Measurements from ENCODE around the gene CCDC197. TPM values are rescaled to one million over a fixed set of nuclear protein-coding genes. Genes with fewer than 3 reads are reported as not detected.

The CCDC197 gene
- polyA plus RNA-seq, 1 donor = not detected

DNA sequence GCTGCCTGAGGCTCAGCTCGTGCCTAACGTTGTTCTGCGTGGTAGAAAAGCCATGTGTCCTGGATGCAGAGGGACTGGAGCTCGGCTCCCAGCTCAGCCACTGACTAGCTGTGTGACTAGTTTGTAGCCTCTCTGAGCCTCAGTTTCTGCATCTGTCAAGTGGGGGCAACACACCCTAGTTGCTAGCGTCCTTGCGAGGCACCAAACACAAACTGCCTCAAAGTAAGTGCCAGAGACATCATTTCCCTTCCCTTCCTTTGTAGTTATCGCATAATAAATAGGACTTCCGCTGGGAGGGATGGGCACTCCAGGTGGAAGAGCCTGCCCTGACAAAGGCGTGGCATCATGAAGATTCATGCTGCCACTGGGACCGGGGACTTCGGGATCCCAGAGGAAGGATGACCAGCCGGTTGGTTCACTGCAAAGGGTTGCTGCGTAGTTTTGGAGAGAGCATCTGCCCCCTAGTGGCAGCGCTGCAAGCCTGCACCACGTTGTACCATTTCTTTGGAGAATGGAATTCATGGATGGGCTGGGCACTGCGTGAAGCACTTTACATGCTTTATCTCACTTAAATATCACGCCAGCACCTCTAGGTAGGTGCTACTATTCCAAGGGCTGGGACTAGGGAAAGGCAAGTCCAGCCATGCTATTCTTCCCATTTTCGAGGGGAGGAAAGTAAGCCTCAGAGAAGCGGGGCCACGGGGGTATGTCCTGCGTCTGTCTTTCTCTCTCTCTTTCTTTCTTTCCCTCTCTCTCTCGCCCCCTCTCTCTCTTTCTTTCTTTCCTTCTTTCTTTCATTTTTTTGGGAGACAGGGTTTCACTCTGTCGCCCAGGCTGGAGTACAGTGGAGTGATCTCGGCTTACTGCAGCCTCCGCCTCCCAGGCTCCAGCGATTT is 4.6 kb downstream of the CCDC197 start:
- no peaks in the 10 kb centered on the region for H3K36me3 ChIP-seq (ENCODE audit: control insufficient read depth, insufficient read depth, low read length)
- DNase-seq = peak; percentile 51 to 54
- no peaks in the 10 kb centered on the region for H3K9me3 ChIP-seq (ENCODE audit: control insufficient read depth, low read depth, low read length)
- H3K27ac ChIP-seq (ENCODE audit: low read length) = no peak overlapping the region
- peaks cover 4% of the 10 kb centered on the region for H3K4me1 ChIP-seq (ENCODE audit: control insufficient read depth, insufficient read depth, low read length)
- no CpG with 5 or more reads among the region's 26 CpGs for WGBS (ENCODE audit: insufficient coverage, low lambda C conversion rate)
- H3K27me3 ChIP-seq (ENCODE audit: control insufficient read depth, insufficient read depth, low read length) = peaks cover 7% of the 10 kb centered on the region
- no peak overlapping the region for H3K4me3 ChIP-seq (ENCODE audit: low read length)

DNA sequence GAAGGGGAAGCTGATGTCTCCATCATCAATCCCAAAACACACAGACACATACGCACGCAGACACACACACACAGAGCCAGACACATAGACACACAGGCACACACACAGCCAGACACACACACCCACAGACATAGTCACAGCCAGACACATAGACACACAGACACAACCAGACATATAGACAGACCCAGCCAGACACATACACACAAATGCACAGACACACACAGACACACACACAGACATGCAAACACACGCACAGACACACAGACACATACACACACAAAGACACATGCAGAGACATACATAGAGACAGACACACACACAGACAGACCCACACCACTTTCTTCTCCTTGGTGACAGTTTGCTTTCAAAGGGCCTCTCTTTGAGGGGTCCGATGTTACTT is 6.3 kb downstream of the CCDC197 start:
- WGBS (ENCODE audit: insufficient coverage, low lambda C conversion rate) = no CpG with 5 or more reads among the region's 4 CpGs

DNA sequence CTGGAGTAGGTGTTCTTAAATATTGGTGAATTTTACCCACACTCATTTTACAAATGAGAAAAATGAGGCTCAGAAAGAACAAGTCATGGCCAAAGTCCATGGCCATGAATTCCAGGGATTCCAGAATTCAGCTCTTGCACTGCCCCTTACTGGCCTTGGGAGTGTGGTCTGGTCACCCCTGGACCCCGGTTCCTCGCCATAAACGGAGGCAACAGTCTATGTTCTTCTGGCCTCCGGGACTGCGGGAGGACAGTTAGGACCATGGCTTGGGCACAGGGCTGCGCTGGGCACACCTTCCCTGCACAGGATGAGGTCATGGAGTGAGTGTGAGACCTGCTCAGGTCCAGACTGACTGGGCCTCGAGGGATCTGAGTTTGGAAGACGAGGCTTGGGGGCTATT is 6.9 kb downstream of the CCDC197 start:
- Histone ChIP-seq H3K9me3 (ENCODE audit: control insufficient read depth, low read depth, low read length) (no peaks in the 10 kb centered on the region), H3K4me1 (ENCODE audit: control insufficient read depth, insufficient read depth, low read length) (no peaks in the 10 kb centered on the region), H3K27ac (ENCODE audit: low read length) (no peak overlapping the region), H3K36me3 (ENCODE audit: control insufficient read depth, insufficient read depth, low read length) (no peaks in the 10 kb centered on the region), H3K27me3 (ENCODE audit: control insufficient read depth, insufficient read depth, low read length) (peaks cover 7% of the 10 kb centered on the region), H3K4me3 (ENCODE audit: low read length) (no peak overlapping the region)
- no CpG with 5 or more reads among the region's 8 CpGs for WGBS (ENCODE audit: insufficient coverage, low lambda C conversion rate)
- DNase-seq = no peak

More for the DNA sequence above, 6.3 kb downstream of the CCDC197 start:
- peaks cover 7% of the 10 kb centered on the region for H3K27me3 ChIP-seq (ENCODE audit: control insufficient read depth, insufficient read depth, low read length)
- no peaks in the 10 kb centered on the region for H3K36me3 ChIP-seq (ENCODE audit: control insufficient read depth, insufficient read depth, low read length)
- H3K27ac ChIP-seq (ENCODE audit: low read length) = no peak overlapping the region
- no peak overlapping the region for H3K4me3 ChIP-seq (ENCODE audit: low read length)
- no peak for DNase-seq
- no peaks in the 10 kb centered on the region for H3K9me3 ChIP-seq (ENCODE audit: control insufficient read depth, low read depth, low read length)
- peaks cover 2% of the 10 kb centered on the region for H3K4me1 ChIP-seq (ENCODE audit: control insufficient read depth, insufficient read depth, low read length)

DNA sequence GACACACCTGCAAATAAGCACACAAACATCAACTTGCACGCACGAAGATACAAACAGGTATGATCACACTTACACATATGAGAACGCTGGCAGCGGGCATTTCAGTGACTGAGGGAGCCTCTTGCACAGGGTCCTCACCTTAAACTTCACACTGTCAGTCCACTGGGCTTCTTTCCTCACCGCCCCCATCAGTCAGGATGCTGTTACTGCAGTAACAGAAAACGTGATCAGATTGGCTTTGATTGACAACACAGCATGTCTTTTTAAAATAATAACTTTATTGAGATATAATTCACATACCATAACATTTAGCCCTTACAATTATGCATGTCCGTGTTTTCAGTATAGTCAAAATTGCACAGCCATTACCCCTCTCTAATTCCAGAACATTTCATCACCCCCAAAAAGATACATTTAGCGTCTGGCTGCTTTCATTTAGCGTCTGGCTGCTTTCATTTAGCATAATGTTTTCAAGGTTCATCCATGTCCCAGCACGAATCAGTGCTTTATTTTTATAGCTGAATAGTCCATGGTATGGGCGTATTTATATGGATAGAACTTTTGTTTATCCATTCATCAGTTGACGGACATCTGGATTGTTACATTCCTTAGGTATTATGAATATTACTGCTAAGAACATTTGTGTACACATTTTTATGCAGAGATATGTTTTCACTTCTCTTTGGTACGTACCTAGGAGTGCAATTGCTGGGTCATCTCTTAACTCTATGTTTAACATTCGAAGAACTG is 8.4 kb downstream of the CCDC197 start:
- 10% methylated on average over 2 of the region's 14 CpGs for WGBS (ENCODE audit: insufficient coverage, low lambda C conversion rate)
- no peaks in the 10 kb centered on the region for H3K36me3 ChIP-seq (ENCODE audit: control insufficient read depth, insufficient read depth, low read length)
- H3K27ac ChIP-seq (ENCODE audit: low read length) = no peak overlapping the region
- H3K27me3 ChIP-seq (ENCODE audit: control insufficient read depth, insufficient read depth, low read length) = peaks cover 7% of the 10 kb centered on the region
- H3K4me3 ChIP-seq (ENCODE audit: low read length) = no peak overlapping the region
- H3K4me1 ChIP-seq (ENCODE audit: control insufficient read depth, insufficient read depth, low read length) = no peaks in the 10 kb centered on the region
- H3K9me3 ChIP-seq (ENCODE audit: control insufficient read depth, low read depth, low read length) = no peaks in the 10 kb centered on the region
- DNase-seq = no peak

DNA sequence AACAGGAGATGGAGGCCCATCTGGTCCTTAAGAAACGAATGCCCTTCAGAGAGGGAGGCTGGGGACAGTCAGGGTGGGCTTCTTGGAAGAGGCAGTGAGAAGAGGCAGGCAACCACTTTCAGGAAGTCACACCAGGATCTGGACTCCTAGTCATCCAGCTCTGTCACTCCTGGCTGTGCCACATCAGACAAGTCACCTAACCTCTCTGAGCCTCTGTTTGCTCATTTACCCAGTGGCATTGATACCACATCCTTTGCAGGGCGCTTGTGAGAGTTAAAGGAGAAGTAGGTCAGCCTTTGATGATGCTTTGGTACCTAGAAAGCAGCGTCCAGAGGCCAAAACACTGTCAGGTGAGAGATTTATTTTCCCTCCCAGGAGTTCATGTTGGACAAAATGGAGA is 11.1 kb downstream of the CCDC197 start:
- no peaks in the 10 kb centered on the region for H3K36me3 ChIP-seq (ENCODE audit: control insufficient read depth, insufficient read depth, low read length)
- no peak for DNase-seq
- peaks cover 2% of the 10 kb centered on the region for H3K27me3 ChIP-seq (ENCODE audit: control insufficient read depth, insufficient read depth, low read length)
- H3K27ac ChIP-seq (ENCODE audit: low read length) = no peak overlapping the region
- H3K4me1 ChIP-seq (ENCODE audit: control insufficient read depth, insufficient read depth, low read length) = no peaks in the 10 kb centered on the region
- H3K9me3 ChIP-seq (ENCODE audit: control insufficient read depth, low read depth, low read length) = no peaks in the 10 kb centered on the region
- WGBS (ENCODE audit: insufficient coverage, low lambda C conversion rate) = no CpG with 5 or more reads among the region's 3 CpGs
- H3K4me3 ChIP-seq (ENCODE audit: low read length) = no peak overlapping the region

DNA sequence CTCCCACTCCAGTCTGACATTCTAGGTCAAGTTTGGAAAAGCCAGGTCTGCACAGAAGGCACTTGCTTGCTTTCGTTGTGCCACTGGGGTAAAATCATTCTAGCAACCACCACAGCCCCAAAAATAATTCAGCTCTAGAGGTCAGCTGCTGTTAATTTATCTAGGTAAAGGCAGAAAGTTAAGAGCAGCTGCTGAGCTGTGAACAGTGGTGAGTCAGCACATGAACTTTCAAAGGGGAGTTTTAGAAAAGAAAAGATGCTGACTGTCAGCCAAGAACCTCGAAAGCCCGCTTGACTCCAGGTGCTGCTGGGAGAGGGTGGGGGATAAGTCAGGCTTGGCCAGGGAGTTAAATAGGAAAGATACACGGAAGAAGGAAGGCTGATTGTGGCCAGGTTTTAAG is 12.7 kb downstream of the CCDC197 start:
- no peak for DNase-seq
- H3K9me3 ChIP-seq (ENCODE audit: control insufficient read depth, low read depth, low read length) = no peaks in the 10 kb centered on the region
- H3K27ac ChIP-seq (ENCODE audit: low read length) = no peak overlapping the region
- no peaks in the 10 kb centered on the region for H3K36me3 ChIP-seq (ENCODE audit: control insufficient read depth, insufficient read depth, low read length)
- peaks cover 7% of the 10 kb centered on the region for H3K27me3 ChIP-seq (ENCODE audit: control insufficient read depth, insufficient read depth, low read length)
- no peaks in the 10 kb centered on the region for H3K4me1 ChIP-seq (ENCODE audit: control insufficient read depth, insufficient read depth, low read length)
- H3K4me3 ChIP-seq (ENCODE audit: low read length) = no peak overlapping the region
- WGBS (ENCODE audit: insufficient coverage, low lambda C conversion rate) = no CpG with 5 or more reads among the region's 4 CpGs

DNA sequence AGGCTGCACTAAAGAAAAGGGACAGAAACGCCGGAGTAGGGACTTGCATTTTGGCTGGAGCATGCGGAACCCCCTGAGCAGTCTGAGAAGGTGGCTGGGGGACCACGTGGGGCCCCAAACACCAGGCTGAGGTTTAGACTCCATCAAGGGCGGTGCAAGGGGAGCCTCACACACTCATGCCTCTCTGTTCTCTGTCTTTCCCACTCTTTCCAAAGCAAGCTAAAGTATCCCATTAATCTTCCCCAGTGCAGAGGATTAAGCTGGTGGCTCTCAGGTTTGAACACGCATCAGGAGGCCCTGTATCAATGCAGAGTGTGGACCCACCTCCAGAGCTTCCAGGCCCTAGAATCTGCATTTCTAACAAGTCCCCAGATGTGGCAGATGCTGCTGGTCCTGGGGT is 13.5 kb downstream of the CCDC197 start:
- H3K27ac ChIP-seq (ENCODE audit: low read length) = no peak overlapping the region
- WGBS (ENCODE audit: insufficient coverage, low lambda C conversion rate) = no CpG with 5 or more reads among the region's 6 CpGs
- H3K36me3 ChIP-seq (ENCODE audit: control insufficient read depth, insufficient read depth, low read length) = no peaks in the 10 kb centered on the region
- no peak for DNase-seq
- no peaks in the 10 kb centered on the region for H3K4me1 ChIP-seq (ENCODE audit: control insufficient read depth, insufficient read depth, low read length)
- H3K9me3 ChIP-seq (ENCODE audit: control insufficient read depth, low read depth, low read length) = no peaks in the 10 kb centered on the region
- H3K4me3 ChIP-seq (ENCODE audit: low read length) = no peak overlapping the region
- peaks cover 11% of the 10 kb centered on the region for H3K27me3 ChIP-seq (ENCODE audit: control insufficient read depth, insufficient read depth, low read length)

DNA sequence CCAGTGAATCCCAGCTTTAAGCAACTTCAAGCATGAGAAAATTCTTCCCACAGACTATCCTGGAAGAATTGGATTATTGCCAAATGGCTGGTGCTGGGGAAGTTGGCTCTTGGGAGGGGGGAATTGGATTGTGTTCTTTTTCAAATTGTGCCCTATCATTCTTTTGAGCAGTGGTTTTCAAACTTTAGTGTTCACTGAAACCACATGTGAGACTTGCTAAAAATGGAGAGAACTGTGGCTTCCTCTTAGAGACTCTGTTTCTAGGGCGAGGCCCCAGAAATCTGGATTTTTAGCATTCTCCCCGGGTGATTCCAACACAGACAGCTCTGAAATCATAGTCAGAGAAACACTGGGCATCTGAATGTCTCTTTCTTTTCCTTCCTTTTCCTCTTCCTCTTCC is 14.7 kb downstream of the CCDC197 start:
- H3K36me3 ChIP-seq (ENCODE audit: control insufficient read depth, insufficient read depth, low read length) = no peaks in the 10 kb centered on the region
- no peaks in the 10 kb centered on the region for H3K4me1 ChIP-seq (ENCODE audit: control insufficient read depth, insufficient read depth, low read length)
- no peaks in the 10 kb centered on the region for H3K9me3 ChIP-seq (ENCODE audit: control insufficient read depth, low read depth, low read length)
- WGBS (ENCODE audit: insufficient coverage, low lambda C conversion rate) = no CpG with 5 or more reads among the region's 2 CpGs
- H3K27ac ChIP-seq (ENCODE audit: low read length) = no peak overlapping the region
- peaks cover 14% of the 10 kb centered on the region for H3K27me3 ChIP-seq (ENCODE audit: control insufficient read depth, insufficient read depth, low read length)
- DNase-seq = no peak
- H3K4me3 ChIP-seq (ENCODE audit: low read length) = no peak overlapping the region

DNA sequence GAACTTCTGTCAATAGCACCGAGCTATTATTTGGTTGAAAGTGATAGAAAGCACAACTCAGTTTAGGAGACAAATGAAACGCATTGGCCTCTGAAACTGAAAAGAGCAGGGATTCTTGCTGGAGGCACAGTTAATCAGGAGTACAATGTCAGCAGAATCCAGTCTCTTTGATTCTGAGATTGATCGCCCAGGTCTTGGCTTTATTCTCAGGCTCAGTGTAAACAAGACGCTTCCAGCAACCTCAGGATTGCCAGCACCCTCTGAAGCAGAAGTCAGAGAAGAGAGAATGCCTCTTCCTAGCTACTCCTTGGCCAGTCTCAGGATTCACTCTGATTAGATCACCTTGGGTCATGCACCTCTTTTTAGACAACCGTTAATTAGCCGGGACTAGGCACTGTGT is 17.3 kb downstream of the CCDC197 start:
- H3K9me3 ChIP-seq (ENCODE audit: control insufficient read depth, low read depth, low read length) = no peaks in the 10 kb centered on the region
- no CpG with 5 or more reads among the region's 6 CpGs for WGBS (ENCODE audit: insufficient coverage, low lambda C conversion rate)
- H3K4me3 ChIP-seq (ENCODE audit: low read length) = no peak overlapping the region
- H3K36me3 ChIP-seq (ENCODE audit: control insufficient read depth, insufficient read depth, low read length) = no peaks in the 10 kb centered on the region
- no peaks in the 10 kb centered on the region for H3K4me1 ChIP-seq (ENCODE audit: control insufficient read depth, insufficient read depth, low read length)
- H3K27me3 ChIP-seq (ENCODE audit: control insufficient read depth, insufficient read depth, low read length) = peaks cover 18% of the 10 kb centered on the region
- H3K27ac ChIP-seq (ENCODE audit: low read length) = no peak overlapping the region
- no peak for DNase-seq

DNA sequence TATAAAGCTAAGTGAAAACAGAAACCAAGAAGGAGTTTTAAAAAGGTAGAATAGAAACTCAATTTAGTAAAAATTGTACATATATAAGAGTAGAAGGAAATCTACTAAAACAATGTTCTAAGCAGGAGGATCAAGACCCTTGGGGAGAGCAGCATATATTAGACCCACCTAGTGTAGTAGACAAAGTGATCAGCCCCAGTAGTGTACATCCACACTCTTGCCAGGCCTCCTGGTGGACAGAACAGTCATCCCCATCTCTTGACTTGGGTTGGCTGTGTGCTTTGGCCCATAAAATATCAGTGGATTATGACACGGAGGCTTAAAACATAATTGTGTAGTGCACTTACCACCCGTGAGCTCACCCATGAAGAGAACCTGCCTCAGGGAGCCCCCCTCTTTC is 18.1 kb downstream of the CCDC197 start:
- Histone ChIP-seq H3K4me1 (ENCODE audit: control insufficient read depth, insufficient read depth, low read length) (no peaks in the 10 kb centered on the region), H3K4me3 (ENCODE audit: low read length) (no peak overlapping the region), H3K27ac (ENCODE audit: low read length) (no peak overlapping the region), H3K9me3 (ENCODE audit: control insufficient read depth, low read depth, low read length) (no peaks in the 10 kb centered on the region), H3K36me3 (ENCODE audit: control insufficient read depth, insufficient read depth, low read length) (no peaks in the 10 kb centered on the region), H3K27me3 (ENCODE audit: control insufficient read depth, insufficient read depth, low read length) (peaks cover 18% of the 10 kb centered on the region)
- DNase-seq = no peak
- WGBS (ENCODE audit: insufficient coverage, low lambda C conversion rate) = no CpG with 5 or more reads among the region's 2 CpGs
